ENCODE results near the gene ZNF343. TPM values are rescaled to one million over a fixed set of nuclear protein-coding genes. Genes with fewer than 3 reads are reported as not detected.

ZNF343 gene
- total RNA-seq, 1 donor from 2014 or later = 5.8 TPM

GRCh38 chr20:2483504-2483903, 25.2 kb downstream of the ZNF343 start:
- ATAC-seq = no peak
- DNase-seq = no peak
- intact Hi-C loops (cut with micrococcal nuclease) = no loop called here

GRCh38 chr20:2480381-2480780, 28.3 kb downstream of the ZNF343 start:
- no peak for ATAC-seq
- DNase-seq = no peak
- intact Hi-C loops (cut with micrococcal nuclease) = no loop called here

DNA sequence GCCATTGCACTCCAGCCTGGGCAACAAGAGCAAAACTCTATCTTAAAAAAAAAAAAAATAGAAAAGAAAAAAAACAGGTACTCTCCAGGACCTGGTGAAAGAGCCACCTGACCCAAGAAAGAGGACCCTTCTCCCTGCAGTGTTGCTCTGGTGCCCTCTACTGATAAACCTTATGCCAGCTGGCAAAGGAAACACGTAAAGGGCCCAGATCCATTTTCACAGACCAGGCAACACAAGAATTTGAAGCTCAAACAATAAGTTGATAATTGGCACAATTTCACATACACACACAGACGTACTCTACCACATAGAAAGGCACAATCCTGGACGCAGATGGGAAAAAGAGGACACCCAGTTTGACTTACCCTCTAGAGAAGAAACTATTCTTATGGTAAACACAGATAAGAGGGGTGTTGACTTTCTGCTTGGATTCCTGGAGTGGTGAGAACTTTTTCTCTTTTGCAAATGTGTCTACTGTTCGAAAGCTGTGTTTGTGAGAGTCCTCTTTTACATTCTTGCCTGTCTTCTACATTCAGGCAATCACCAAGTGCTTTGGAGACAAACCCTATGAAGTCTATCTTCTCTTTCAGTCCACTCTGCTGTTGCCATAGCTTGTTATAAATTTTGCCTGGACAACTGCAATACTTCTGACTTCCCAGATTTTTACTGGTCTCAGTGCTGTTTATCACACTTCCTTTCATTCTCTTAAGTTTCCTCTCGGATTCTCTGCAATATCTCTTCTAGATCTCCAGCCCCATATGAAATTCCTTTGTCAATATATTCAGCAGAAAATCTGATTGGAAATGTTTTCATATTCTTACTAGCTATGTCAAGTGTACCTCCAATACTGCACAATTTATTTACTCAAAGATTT, 31.7 kb downstream of the ZNF343 start:
- no peak for ATAC-seq
- intact Hi-C loops (cut with micrococcal nuclease) = no loop called here
- DNase-seq = no peak

DNA sequence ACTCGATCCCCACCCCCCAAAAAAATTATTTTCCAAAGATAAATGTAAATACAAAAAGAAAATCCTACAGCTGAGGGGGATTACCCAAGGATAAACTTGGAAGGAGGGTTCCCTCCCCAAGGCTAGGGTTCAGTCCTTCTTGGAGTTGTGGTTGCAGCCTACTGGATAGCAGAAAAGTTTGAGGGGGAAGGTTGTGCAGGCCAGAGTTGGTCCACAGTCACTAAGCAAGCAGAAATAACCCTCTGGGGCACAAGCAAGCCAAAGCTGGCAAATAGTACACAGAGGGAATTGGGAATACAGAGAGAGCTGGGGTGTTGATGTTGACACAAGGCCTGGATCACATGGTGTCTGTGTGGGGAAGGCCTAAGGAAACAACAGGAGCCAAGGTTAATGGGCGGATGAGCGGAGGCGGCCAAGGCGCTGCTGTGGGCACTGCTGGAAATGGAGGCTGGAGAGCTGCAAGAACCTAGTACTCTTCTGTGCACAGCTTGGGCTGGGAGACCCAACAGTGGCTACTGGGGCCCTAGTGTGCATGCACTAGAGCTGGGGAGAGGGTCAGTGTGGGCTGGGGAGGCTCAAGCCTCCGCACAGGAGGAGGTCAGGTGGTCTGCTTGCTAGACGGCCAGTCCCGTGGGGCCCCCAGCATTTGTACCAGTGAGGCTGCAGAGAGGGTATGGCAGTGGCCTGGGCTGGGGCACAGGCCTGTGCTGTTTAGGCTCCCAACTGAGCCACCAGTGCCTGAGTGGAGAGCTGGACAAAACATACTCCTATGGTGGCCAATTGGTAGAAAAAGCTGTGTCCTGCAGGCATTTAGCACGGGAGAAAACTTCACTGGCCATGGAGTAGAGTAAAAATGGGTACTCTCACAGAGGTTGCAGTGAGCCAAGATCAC, 32.6 kb downstream of the ZNF343 start:
- intact Hi-C loops (cut with micrococcal nuclease) = no loop called here
- ATAC-seq (no peak), DNase-seq (no peak)

DNA sequence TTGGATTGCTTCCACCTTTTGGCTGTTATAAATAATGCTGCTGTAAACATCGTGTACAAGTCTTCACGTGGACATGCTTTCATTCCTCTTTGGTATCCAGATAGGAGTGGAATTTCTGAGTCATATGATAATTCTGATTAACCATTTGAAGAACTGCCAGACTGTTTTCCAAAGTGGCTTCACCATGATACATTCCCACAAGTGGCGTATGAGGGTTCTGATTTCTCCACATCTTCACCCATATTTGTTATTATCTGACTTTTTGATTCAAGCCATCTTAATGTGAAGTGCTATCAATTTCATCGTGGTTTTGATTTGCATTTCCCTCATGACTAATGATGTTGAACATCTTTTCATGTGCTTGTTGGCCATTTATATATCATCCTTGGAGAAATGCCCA, 35.2 kb downstream of the ZNF343 start:
- intact Hi-C loops (cut with micrococcal nuclease) = no loop called here
- DNase-seq (no peak), ATAC-seq (no peak)

DNA sequence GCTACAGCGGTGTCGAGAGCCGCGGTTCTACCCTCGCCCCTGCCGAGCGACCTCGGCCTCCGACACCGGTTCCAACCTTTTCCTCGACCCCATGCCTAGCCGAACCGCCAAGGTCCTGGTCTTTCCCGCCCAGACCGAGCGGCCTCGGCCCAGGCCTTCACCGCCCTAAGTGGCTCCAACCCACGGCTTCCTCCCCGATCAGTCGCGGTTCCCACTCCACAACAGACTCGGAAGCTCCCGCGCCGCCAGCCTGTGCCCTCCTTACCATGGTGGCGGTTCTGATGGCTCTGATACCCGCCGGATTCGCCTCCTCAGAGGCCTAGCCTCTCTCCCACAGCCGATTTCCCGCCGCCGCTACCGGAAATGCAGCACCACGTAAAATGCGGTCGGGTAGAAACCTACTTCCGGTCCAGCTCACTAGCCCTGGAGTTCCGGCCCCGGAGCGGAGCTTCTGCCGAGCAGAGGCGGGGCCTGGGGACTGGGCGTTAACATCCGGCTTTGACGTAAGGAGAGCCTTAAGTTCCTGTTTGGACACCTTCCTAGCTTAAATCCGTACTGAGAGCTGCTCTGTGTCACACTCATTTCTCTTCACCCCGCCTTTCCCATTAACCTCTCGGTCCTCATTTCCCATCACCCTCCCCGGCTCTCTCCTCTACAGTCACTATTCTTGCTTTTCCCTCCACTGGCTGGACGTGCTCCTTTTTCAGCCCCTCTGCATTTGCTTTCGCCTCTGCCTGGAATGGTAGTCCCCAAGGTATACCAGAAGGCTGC, 38.1 kb downstream of the ZNF343 start, which contains the start of gene SNRPB:
TSS of gene SNRPB (minus strand) at position 367 of the 771 bp plus-strand sequence. CDS start at position 268, 99 bp downstream.
- peak; percentile 99 for ATAC-seq
- intact Hi-C loops (cut with micrococcal nuclease) = no loop called here
- peak; percentile 96 for DNase-seq

DNA sequence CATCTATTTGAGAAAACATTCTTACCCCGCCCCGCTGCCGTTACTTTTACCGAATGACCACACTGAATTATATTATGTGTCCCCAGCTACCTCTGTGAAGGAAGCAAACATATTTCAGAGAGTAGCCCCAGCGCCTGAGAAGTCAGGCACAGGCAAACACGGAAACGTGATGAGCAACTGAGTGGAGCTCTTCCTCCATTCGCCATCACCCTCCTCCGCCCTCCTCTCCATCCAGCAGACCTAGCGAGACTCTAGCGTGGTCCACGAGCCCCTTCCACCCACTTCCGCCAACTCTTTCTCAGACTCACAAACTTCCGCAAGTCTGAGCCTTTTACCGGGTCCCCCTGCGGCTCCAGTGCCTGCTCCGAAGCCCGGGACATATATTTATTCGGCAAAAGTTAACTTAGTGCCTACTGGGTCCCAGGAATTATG, 38.7 kb downstream of the ZNF343 start:
- DNase-seq (peak; percentile 41), ATAC-seq (peak; percentile 52)
- intact Hi-C loops (cut with micrococcal nuclease) = no loop called here

- ATAC-seq = no peak
- intact Hi-C loops (cut with micrococcal nuclease) = no loop called here
- DNase-seq = no peak
These were observed 39.9 kb downstream of the ZNF343 start for GRCh38 chr20:2468581-2469407.

- intact Hi-C loops (cut with micrococcal nuclease) = no loop called here
- no peak for DNase-seq
- no peak for ATAC-seq
These were observed 41.3 kb downstream of the ZNF343 start for GRCh38 chr20:2467412-2467811.

DNA sequence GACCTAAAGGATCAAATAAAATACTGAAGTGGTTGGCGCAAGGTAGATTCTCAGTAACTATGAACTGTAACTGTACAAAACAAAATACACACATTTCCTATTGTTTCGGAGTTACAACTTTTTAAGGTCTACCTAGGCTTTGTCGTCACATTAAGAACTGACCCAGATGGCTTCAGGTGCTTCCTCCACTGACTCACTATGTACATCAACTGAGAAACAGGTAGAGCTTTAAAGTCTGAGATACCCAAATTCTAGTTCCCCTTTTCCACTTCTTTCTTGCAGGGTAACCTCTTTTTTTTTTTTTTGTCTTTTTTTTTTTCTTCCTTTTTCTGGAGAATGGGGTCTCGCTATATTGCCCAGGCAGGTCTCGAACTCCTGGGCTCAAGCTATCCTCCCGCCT, 43.6 kb downstream of the ZNF343 start:
- ATAC-seq (no peak), DNase-seq (no peak)
- intact Hi-C loops (cut with micrococcal nuclease) = no loop called here

- DNase-seq = no peak
- ATAC-seq = no peak
- intact Hi-C loops (cut with micrococcal nuclease) = no loop called here
These were observed 44.9 kb downstream of the ZNF343 start for GRCh38 chr20:2463616-2464365.

DNA sequence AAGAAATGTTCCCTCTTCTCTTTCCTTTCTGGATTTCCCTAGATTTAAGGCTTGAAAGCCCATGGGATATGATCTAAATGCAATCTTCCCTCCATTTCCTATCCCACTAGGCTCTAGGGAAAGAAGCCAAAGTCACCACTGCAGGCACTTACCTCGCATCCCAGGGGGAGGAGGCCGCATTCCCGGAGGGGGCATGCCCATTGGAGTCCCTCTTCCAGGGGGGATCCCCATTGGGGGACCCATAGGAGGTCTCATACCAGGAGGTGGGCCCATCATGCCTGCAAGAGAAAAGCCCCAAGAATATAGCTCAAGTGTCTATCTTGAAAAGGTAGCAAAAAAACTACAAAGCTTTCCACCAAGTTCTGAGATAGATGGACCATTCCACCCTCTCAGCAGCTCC, 46.2 kb downstream of the ZNF343 start:
- ATAC-seq (no peak), DNase-seq (no peak)
- intact Hi-C loops (cut with micrococcal nuclease) = no loop called here

- DNase-seq = no peak
- ATAC-seq = no peak
- intact Hi-C loops (cut with micrococcal nuclease) = no loop called here
These were observed 47.8 kb downstream of the ZNF343 start for GRCh38 chr20:2460752-2461424.

DNA sequence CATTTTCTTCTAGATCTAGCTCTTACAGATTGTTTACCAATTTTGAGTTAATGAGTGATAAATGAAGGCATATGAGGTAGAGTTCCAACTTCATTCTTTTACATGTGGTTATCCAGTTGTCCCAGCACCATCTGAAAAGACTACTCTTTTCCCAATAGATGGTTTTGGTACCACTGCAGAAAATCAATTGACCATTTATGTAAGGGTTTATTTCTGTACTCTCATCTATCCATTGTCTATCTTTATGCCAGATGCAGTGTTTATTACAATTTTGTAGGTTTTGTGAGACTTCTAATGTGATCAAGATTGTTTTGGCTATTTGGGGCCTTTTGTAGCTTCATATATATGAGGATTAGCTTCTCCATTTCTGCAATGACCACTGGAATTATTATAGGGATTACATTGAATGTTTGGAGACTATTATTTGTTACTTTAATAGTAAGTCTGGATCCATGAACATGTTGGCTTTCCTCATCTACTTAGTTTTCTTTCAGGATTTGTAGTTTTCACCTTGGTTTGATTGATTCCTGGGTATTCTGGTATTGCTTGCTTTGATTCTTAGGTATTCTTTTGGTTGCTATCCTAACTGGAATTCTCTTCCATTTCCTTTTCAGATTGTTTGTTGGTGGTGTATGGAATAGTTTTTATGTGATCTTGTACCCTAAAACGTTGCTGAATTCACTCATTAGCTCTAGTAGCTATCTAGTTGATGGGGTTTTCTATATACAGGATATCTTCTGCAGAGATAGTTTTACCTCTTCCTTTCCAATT, 48.5 kb downstream of the ZNF343 start:
- no peak for ATAC-seq
- DNase-seq = no peak
- intact Hi-C loops (cut with micrococcal nuclease) = loop anchor here (10.0 kb wide), 2 partner anchors 255 to 495 kb away; no protein-coding TSS in a partner anchor

- no peak for ATAC-seq
- intact Hi-C loops (cut with micrococcal nuclease) = loop anchor here (10.0 kb wide), 2 partner anchors 254 to 494 kb away; no protein-coding TSS in a partner anchor
These were observed 49.7 kb downstream of the ZNF343 start for GRCh38 chr20:2458919-2459499.

More at GRCh38 chr20:2458919-2459499, 49.7 kb downstream of the ZNF343 start:
- no peak for DNase-seq
